Measurements from ENCODE around the gene CYP2W1.
"Not testable (repeated sequence)": the region's sequence is repeated elsewhere in the genome, so short reads cannot be mapped to it uniquely, and the experiment has no call there.

Gene CYP2W1

DNA sequence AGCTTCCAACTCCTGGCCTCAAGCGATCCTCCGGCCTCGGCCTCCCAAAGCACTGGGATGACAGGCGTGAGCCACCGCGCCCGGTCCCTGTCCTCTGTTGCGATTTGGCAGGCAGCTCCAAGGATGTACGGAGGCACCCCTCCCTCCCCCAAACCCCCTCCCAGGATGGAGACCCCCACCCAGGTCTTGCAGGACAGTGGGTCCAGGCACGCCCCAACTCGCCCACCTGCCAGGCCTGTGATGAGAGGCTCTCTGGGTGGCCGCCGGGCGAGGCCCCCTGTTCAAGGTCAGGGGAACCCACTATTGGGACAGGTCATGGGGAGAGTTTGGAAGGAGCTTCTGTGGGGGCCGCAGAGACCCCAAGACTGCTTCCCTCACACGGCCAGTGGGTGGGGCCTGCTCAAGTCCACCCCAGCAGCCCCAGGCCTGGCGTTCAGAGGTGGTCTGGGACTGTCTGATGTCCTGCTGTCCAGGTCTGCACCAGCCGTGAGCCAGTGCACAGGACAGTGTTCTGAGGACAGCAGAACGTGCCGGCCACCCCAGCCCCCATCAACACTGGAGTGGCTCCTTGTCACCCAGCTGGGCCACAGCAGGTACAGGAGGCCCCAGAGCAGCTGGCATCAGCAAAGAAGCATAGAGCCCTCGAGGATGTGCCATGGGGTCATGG is 31.0 kb upstream of the CYP2W1 start:
- DNase-seq = no peak

DNA sequence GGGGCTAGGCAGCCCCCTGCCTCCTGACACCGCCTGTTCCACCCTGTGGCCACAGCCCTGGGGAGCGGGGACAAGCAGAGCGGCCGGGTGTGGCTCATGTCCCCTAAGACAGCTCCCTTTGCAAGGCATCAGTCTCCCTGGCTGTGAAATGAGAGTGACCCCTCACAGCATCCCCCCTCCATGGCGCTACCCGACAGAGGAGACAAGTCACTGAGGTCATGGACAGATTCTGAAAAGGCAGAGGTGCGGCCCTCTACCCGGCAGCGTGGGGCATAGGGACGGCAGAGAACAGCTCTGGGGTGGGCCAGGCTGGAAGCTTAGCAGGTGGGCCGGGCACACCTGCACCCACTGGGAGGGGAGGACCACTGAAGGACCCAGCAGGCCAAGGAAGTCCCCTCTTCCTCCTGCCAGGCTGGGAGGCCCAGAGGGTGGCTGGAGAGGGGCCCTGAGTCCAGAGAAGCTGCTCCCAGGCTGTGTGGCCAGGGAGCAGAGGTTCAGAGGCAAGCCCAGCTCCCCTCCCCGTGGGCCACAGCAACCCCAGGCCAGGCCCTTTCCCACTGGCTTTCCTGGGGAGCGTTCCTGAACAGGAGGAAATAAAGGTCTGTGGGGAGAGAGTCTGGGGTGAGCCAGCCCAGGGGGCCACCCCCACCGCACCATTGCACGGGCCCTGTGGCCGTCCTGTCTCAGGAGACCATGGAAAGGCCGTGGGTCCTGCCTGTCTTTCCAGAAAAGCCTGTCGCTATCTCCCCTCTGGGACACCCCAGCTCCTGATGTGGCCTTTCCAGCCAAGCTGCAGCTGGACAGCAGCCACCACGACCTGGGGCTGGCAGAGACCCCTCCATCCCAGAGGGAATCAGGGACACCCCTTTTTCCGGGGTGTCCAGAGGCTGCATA is 30.2 kb upstream of the CYP2W1 start:
- no peak for DNase-seq

DNA sequence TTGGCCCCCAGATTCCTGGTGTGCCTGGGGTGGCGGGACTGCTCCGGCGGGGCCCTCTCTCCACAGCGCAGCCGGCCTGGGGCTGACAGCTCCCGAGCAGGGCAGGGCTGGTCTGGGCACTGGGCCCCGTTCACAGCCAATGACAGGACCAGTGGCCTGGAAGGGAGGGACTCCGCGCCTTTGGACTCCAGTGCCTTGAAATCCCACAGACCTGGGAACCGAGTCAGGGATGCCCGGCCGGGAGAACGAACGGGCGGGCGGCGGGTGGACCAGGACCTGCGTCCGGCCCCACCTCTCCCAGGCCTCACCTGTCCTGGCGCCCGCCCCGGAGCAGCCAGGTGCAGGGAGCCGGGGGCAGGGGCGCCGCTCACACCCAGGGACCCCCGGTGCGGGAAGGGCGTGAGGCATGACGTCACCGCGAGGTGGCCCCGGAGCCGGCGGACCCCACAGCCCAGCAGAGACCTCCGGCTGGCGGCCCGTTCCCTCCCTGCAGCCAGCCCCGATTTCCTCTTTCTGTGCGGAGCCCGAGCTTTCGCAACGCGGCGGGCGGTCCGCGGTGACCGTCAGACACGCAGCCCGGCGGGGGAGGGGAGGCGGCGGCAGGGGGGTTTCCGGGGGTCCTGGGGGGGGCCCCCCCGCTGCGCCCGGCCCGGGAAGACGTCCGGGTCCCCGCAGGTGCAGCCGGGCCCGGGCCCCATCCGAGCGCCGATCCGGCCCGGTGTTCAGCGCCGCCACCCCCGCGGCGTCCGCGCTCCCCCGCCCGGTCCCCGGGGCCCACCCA is 29.2 kb upstream of the CYP2W1 start:
- peak; percentile 33 for DNase-seq

DNA sequence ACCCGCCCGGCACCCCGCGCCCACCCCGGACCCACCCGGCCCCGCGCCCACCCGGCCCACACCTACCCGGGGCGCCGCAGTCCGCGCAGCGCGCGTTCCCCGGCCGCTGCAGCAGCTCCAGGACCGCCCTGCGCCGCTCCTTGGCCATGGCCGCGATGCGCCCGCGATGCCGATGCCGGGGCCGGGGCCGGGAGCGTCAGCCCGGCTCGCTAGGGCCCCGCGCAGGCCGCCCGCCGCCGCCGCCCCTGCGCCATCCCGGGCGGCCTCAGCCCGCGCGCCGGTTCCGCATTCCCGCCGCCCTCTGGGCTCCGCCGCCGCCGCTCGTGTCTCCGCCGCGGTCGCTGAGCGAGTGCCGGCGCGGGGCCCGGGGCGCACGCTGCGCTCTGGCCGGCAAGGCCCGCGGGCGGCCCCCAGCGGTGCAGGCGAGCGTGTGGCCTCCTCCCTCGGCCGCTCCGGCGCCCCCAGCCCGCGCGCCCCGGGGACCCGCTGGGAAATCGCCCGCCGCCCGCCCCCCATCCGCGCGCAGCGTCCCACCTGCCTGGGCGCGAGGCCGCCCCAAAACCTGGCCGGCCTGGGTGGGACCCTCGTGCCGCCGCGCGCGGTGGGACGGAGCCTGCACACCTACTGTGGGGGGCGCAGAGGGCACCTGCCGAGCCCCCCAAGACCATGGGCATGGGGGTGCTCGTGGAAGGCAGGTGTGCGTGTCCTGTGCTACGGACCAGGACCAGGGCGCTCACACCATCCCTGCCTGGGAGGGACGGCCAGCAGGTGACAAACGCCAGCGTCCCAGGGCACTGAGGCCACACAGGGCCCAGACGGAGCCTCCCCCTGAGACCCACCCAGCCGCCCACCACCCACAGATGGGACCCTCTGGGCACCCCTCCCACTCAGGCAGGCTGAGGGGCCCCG is 28.4 kb upstream of the CYP2W1 start, which contains the start of gene ADAP1:
TSS of gene ADAP1 (minus strand) at position 351 of the 909 bp plus-strand sequence. CDS start at position 148, 203 bp downstream.
- peak; percentile 70 for DNase-seq

DNA sequence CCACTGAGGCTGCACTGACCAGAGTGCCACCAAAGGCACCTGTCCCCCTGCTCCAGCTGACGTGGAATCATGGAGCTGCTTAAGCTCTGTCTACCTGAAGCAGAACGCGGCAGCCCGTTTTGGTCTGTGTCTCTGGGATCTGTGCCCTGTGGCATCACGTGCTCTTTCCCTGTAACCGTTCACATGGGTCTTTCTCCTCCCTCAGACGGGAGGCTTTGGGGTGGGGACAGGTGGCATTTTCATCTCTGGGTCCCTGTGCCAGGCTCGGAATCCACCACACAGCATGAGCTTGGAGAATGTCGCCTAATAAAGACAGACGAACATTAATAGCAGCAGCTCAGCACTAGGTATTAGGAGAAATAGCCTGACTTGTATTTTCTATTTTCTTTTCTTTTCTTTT is 26.9 kb upstream of the CYP2W1 start:
- no peak for DNase-seq

DNA sequence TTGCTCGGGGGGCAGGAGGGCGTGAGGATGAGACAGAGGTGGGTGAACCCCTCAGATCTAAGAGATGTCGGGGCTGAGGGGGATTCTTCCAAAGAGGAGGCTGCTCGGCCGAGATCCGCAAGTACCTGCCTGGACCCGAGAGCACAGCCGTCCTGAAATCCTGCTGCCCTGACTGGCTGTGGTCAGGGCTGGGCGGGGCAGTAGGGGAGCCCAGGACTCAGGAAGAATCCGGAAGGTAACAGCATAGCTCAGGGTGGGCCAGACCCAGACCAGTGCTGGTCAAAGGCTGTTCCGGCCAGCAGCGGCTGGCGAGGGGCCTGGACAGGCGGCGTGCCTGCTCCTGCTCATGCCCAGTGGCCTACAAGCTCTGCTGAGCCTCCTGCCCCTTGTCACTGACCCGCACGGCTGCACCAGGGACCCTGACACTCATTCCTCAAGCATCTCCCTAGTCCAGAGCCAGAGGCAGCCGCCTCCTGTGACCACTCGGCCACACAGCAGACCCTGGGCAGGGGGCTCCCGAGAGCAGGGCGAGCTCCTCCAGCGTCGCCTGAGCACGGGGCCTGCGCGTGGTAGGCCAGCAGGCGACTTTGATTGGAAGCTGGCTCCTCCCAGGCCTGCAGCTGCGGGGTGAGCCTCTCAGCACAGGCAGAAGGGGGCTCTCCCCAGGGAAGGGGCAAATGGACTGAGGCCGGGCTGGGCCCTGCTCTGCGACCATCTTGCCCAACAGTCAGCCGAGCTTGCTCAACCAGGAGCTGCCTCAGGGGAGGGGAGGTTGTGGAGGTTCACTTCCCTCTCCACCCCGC is 25.4 kb upstream of the CYP2W1 start:
- DNase-seq = no peak

DNA sequence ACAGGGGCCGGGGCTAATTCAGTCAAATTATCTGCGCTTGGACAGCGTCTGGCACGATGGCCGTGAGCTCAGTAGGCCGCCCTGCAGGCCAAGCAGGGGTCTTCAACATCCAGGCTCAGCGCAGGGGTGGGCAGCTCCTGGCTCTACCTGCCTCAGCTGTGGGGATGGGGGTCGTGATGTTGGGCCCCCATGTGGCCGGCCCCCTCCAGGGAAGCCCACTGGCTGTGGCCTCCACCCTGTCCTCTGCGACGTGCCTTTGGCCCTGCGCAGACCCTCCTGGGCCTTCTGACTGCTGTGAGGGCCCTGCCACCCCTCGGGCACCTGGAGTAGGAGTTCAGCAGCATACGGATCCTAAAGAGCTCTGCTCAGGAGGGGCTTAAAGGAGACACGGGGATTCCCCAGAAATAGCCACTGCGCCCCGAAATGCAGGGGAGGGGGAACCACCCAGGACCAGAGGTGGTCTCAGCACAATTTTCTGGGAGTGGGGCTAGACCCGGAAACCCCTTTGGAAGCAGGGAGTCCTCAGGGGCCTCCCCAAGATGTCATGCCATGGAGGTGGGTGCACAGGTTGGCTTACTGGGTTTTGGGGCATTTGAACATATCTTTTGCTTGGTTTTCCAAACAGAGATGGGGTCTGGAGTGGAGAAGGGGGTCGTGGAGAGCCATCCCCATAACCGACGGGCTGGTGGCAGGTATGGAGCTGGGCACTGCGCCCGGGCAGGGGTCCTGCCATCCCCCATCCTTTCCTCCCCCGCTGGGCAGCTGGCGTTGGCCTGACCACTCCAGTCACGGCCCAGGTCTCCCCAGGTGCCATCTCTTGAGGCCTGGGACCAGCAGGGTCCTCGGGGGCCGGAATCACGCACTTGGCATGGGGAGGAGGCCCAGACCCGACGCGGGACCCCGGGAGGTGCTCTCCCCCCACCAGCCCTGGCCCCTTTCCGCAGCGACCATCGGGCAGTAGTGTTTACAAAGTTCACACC is 24.5 kb upstream of the CYP2W1 start:
- DNase-seq = no peak

DNA sequence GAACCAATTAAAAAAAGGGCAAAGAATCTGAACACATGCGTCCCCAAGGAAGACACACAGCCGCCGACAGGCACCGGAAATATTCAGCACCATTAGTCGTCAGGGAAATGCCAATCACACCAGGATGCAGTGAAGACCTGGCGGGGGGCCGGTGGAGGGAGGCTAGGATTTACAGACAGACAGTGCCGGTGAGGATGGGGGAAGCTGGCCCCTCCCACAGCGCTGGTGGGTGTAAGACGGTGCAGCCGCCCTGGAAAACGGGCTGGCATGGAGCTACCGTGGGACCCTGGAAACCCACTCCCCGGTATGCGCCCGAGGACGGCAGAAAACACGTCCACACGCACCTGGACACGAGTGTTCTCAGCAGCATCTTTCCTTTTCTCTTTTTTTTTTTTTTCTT is 23.7 kb upstream of the CYP2W1 start:
- DNase-seq = no peak

DNA sequence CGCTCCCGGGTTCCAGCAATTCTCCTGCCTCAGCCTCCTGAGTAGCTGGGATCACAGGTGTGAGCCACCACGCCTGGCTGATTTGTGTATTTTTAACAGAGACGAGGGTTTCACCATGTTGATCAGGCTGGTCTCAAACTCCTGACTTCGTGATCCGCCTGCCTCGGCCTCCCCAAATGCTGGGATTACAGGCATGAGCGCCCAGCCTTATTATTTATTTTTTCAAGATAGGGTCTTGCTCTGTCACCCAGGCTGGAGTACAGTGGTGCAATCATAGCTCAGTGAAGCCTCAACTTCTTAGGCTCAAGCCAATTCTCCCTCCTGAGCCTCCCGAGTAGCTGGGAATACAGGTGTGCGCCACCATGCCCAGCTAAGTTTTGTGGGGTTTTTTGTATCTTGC is 23.2 kb upstream of the CYP2W1 start:
- DNase-seq = not testable (repeated sequence)

DNA sequence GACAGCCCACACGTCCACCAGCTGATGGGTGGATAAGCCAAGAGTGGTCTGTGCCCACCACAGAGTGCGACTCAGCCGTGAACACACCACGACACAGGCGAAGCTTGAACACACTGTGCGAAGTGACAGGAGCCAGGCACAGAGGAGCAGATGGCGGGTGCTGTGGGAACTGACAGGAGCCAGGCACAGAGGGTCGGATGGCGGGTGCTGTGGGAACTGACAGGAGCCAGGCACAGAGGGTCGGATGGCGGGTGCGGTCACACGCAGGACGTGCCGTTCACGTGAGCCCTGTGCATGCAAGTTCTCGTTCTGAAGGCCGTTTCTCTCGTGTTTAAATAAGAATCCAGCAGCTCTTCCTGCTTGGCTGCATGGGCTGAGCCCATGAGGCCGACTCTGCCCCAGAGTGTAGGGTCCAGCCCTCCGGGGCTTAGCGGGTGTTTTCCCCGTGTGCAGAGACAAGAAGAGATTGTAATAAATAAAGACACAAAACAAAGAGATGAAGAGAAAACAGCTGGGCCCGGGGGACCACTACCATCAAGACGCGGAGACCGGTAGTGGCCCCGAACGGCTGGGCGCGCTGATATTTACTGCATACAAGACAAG is 22.6 kb upstream of the CYP2W1 start:
- DNase-seq = no peak

DNA sequence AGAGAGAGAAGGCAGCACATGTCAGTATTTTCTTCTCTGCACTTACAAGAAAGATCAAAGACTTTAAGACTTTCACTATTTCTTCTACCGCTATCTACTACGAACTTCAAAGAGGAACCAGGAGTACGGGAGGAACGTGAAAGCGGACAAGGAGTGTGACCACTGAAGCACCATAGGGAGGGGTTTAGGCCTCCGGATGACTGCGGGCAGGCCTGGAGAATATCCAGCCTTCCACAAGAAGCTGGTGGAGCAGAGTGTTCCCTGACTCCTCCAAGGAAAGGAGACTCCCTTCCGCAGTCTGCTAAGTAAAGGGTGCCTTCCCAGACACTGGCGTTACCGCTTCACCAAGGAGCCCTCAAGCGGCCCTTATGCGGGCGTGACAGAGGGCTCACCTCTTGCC is 22.0 kb upstream of the CYP2W1 start:
- DNase-seq = not testable (repeated sequence)

DNA sequence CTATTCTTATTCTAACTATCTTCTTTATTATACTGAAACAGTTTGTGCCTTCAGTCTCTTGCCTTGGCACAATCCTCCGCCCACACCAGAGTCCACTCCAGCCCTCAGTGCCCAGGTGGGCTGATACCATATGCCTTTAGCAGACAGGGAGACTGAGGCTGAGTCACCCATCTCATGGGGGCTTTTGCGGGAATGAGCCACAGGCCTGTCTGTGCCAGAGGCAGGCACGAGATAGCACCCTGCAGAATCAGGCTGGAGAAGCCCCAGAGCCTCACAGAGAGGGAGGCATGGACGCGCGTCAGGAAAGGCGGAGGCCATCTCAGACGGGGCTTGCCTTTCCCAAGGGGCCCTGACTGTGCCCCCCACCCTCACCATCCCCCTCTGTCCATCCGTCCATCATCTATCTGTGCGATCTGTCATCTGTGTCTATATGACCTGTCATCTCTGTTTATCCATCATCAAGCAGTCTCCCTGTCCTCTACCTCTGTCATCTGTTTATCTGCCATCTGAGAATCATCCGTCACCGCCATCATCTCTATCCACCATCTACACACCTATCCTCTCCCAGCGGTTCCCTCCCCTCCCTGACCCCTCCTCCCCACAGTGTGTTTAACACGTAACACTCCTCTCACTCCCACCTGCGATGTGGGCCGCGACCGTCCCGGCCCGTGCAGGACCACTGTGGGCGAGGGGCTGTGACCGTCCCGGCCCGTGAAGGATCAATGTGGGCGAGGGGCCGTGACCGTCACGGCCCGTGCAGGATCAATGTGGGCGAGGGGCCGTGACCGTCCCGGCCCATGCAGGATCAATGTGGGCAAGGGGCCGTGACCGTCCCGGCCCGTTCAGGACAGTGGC is 21.2 kb upstream of the CYP2W1 start:
- no peak for DNase-seq

DNA sequence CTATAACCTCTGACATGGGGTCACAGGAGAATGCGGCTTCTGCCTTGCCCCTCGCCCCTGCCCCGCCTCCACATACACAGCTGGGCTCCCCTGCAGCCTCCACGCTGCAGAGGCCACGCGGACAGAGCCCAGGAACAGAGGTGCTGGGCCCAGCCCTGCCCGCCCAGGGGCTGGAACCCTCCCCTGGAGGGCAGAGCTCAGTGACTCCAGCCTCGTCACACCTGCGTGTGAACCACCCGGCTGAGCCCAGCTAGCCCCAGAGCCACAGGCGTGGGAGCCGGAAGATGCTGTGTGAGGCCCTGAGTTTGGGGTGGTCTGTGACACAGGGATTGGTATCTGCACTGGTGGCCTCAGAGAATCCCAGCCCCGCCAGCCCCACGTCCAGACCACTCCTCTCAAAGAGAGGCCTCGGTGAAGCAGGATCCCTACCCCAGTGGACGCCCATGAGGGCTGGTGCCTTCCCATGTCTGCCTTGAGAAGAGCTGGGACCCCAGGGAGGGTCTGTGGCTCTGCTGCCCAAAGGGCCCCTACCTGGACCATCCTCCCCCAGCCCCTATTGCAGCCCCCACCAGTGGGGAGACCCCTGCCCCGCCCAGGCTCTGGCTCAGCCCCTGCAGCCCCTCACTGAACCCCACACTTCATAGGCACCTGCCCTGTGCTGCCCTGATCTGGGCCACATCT is 20.4 kb upstream of the CYP2W1 start:
- no peak for DNase-seq

DNA sequence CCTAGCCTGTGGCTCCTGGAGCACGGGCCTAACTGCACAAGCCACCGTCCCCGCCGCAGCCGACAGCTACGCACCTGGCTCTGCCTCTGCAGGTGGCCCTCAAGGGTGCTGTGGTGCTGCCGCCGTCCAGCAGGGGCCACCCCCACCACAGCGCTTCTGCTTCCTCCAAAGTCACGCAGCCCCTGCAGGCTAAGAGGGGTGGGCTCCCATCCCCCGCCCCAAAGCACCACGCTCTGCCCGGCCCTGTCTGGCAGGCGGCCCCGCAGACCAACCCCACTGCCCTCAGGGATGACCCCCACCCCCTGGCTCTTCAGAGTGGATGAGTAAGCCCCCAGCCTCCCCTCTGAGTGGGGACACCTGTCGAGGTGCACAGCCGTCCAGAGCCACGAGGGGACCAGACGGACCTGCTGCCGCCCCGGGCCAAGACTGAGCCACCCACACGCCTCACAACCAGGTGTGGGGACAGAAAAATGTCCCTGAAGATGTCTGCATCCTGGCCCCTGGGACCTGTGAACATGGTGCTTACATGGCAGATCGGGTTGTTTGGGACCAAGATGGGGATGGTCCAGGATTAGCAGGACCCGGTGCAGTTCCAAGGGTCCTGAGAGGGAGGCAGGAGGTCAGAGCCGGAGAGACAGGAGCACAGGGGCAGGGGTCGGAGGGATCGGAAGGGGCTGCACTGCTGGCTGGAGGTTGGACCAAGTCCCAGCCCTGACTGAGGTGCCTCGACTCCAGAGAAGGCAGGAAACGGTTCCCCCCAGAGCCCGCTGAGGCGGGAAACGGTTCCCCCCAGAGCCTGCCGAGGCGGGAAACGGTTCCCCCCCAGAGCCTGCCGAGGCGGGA is 19.5 kb upstream of the CYP2W1 start:
- peak; percentile 21 for DNase-seq

DNA sequence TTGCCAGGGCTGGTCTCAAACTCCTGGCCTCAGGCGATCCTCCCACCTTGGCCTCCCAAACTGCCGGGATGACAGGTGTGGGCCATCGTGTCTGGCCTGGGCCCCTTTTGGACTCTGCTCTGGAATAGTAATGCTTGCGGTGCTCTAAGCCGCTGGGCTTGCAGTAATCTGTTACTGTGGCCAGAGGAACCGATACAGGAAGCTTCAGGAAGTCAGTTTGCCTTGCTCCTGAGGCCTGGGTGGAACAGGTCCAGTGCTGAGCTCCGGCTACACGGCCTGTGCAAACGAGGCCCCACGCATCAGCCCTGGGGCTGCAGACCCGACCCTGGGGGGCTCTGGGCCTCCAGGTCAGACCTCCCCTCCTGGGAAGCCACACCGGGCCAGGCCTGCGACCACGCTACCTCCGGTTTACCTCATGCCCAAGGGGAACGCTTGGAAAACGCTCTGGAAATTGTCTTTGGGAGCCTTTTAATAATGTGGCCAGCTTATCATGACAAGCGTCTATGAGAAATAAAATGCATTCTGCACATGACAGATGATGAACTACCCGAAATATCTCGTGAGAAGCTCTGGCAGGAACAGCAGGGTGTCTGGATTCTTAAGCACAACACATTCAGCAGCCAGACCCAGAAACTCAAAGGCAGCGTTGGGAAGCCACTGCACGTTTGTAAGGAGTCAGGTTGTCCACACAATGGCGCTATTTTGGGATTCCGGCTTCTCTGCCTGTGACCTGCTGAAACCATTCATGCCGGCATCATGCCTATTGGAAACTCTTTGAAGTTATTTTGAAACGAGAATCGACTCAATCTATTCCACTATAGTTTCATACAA is 18.4 kb upstream of the CYP2W1 start:
- DNase-seq = no peak
